Stimulated activated CD8-positive, alpha-beta memory T cell treated with anti-CD3 and anti-CD28 coated beads, Interleukin-2, amount 100 ng/mL, for 48 hours (primary cell): Measurements from ENCODE around the gene CCDC88B.

ENCODE experiments used
- DNase-seq, 2 donors: peaks; one replicate each; pipeline ENCODE4 v3.0.0-alpha.2; 2020; ENCODE audit warnings: low read depth in 2 of 2

Gene CCDC88B

GRCh38 chr11:64359712-64360445 lies 19.9 kb downstream of the CCDC88B start:
- no peak for DNase-seq

GRCh38 chr11:64360448-64360921 lies 20.5 kb downstream of the CCDC88B start:
- DNase-seq, result no peak

GRCh38 chr11:64361659-64362058 lies 21.7 kb downstream of the CCDC88B start:
- DNase-seq, result no peak

GRCh38 chr11:64362339-64362738 lies 22.3 kb downstream of the CCDC88B start:
- DNase-seq, result no peak

GRCh38 chr11:64364435-64364834 lies 24.4 kb downstream of the CCDC88B start:
- DNase-seq, result no peak

- DNase-seq, result no peak
Measured at GRCh38 chr11:64364911-64365310, 24.9 kb downstream of the CCDC88B start.

- no peak for DNase-seq
Measured at GRCh38 chr11:64366751-64367150, 26.7 kb downstream of the CCDC88B start.

GRCh38 chr11:64367931-64368672 lies 28.1 kb downstream of the CCDC88B start:
- no peak for DNase-seq

- no peak for DNase-seq
Measured at GRCh38 chr11:64368673-64369074, 28.7 kb downstream of the CCDC88B start.

GRCh38 chr11:64369440-64370421 lies 29.7 kb downstream of the CCDC88B start:
- no peak for DNase-seq

GRCh38 chr11:64371201-64371600 lies 31.2 kb downstream of the CCDC88B start:
- DNase-seq, result no peak

- no peak for DNase-seq
Measured at GRCh38 chr11:64372021-64372420, 32.0 kb downstream of the CCDC88B start.

GRCh38 chr11:64372802-64373597 lies 33.0 kb downstream of the CCDC88B start:
- DNase-seq, result no peak

GRCh38 chr11:64373598-64373974 lies 33.6 kb downstream of the CCDC88B start:
- no peak for DNase-seq

- no peak for DNase-seq
Measured at GRCh38 chr11:64376071-64376470, 36.1 kb downstream of the CCDC88B start.

- DNase-seq, result no peak
Measured at GRCh38 chr11:64378335-64378880, 38.4 kb downstream of the CCDC88B start.

GRCh38 chr11:64379160-64379559 lies 39.2 kb downstream of the CCDC88B start:
- DNase-seq, result no peak

GRCh38 chr11:64379817-64380709 lies 40.1 kb downstream of the CCDC88B start:
- DNase-seq, result no peak

- DNase-seq, result no peak
Measured at GRCh38 chr11:64381350-64381749, 41.3 kb downstream of the CCDC88B start.

GRCh38 chr11:64382047-64382446 lies 42.0 kb downstream of the CCDC88B start:
- no peak for DNase-seq
